Measurements from ENCODE around the gene CTSW. TPM values are rescaled to one million over a fixed set of nuclear protein-coding genes. Genes with fewer than 3 reads are reported as not detected.

The CTSW gene
- total and polyA plus RNA-seq, 2 donors (not counting 1 experiment from before 2014, with no cell fraction given): 0.84 to 4.6 TPM

DNA sequence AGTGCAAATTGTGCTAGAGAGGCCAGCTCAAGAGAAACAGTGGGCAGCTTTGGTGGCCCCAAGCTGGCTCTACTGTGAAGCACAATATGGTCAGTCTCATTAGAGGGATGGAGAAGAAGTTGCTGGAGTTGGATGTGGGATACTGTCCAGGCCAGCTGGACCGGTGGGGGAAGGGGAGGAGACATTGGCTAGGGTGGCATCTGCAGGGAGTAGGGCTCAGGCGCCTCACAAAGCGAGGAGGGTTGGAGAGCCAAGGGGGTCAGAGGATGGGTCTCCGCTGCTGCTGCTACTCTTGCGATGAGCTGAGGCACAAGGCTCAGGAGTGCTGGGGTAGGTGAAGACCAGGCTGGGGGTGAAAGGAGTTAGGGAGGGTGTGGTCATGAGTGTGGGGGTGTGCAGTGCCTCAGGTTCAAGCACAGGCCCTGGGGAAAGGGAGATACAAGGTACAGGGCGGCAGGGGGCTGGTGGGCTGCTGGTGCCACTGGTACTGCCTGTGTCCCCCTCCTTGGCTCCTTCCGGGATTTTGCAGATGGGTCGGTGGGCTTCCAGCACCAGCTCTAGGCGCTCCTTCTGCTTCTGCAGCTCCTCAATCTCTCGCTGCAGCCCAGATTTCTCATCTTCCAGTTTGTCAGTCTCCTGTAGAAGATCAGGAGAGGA is 13.2 kb downstream of the CTSW start:
- intact Hi-C loops (cut with micrococcal nuclease): no loop called here
- peak overlapping the region; percentile 54 for H3K9ac ChIP-seq (ENCODE audit: low read length)
- ATAC-seq (ENCODE audit: low read depth) (no peak), DNase-seq (peak; percentile 28)
- no peak for TF ChIP-seq EZH2 (IDR thresholded peaks at IDR 0.05; ENCODE audit: borderline replicate concordance, insufficient read depth, low read depth, low read length, poor library complexity, severe bottlenecking)
- TF ChIP-seq, protein P1, sequence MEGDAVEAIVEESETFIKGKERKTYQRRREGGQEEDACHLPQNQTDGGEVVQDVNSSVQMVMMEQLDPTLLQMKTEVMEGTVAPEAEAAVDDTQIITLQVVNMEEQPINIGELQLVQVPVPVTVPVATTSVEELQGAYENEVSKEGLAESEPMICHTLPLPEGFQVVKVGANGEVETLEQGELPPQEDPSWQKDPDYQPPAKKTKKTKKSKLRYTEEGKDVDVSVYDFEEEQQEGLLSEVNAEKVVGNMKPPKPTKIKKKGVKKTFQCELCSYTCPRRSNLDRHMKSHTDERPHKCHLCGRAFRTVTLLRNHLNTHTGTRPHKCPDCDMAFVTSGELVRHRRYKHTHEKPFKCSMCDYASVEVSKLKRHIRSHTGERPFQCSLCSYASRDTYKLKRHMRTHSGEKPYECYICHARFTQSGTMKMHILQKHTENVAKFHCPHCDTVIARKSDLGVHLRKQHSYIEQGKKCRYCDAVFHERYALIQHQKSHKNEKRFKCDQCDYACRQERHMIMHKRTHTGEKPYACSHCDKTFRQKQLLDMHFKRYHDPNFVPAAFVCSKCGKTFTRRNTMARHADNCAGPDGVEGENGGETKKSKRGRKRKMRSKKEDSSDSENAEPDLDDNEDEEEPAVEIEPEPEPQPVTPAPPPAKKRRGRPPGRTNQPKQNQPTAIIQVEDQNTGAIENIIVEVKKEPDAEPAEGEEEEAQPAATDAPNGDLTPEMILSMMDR (IDR thresholded peaks at IDR 0.05): no peak
- peaks cover 47 to 56% of the 10 kb centered on the region in 2 donors for H3K4me1 ChIP-seq (ENCODE audit: control insufficient read depth in 2 of 2, insufficient read depth in 2 of 2, low read length in 2 of 2)
- Mint-ChIP-seq H3K27me3 (no peaks in the 10 kb centered on the region), H3K27ac (peak overlapping the region; percentile 98), H3K9me3 (ENCODE audit: insufficient read depth) (no peaks in the 10 kb centered on the region), H3K4me3 (peak overlapping the region; percentile 98), H3K4me1 (peaks cover 51% of the 10 kb centered on the region)
- H3K9me3 ChIP-seq (ENCODE audit: control extremely low read depth in 1 of 3, control insufficient read depth in 2 of 3, insufficient read depth in 1 of 3, low read length in 2 of 3): no peaks in the 10 kb centered on the region
- WGBS (ENCODE audit: insufficient coverage): 68% methylated on average over 9 of the region's 10 CpGs
- peaks cover 21% of the 10 kb centered on the region for H3K79me2 ChIP-seq (ENCODE audit: control insufficient read depth, insufficient read depth, low read length)
- peak overlapping the region; percentile 99 for H3K4me2 ChIP-seq (replicated peaks; ENCODE audit: low read depth, low read length, poor library complexity, severe bottlenecking)
- CTCF ChIA-PET: interaction anchor here (0.8 to 15.5 kb wide), 3 partner anchors 8 to 38 kb away, joined by 4 to 244 read pairs (median 44); partner anchors contain the start of genes CFL1 and MUS81
- H3K27ac ChIP-seq (ENCODE audit: low read length in 2 of 2): peak overlapping the region in 1 of 2 donors; percentile 85
- H3K27me3 ChIP-seq (replicated peaks in 1 of 4; ENCODE audit: control extremely low read depth in 1 of 4, control insufficient read depth in 3 of 4, insufficient read depth in 4 of 4, low read length in 3 of 4): no peaks in the 10 kb centered on the region
- H4K20me1 ChIP-seq (ENCODE audit: control insufficient read depth, insufficient read depth, low read length, poor library complexity, severe bottlenecking): peaks cover 21% of the 10 kb centered on the region
- H2AFZ ChIP-seq (ENCODE audit: insufficient read depth, low read depth, low read length, poor library complexity, severe bottlenecking): no peak overlapping the region
- POLR2A ChIA-PET: interaction anchor here (0.7 to 6.2 kb wide), 5 partner anchors 25 to 1623 kb away, joined by 3 to 65 read pairs (median 4); partner anchors contain the start of genes C11orf68, CFL1 and MUS81
- peak overlapping the region in 1 of 5 experiments; percentile 49 for H3K4me3 ChIP-seq (ENCODE audit: control extremely low read depth in 1 of 5, extremely low read depth in 1 of 5, insufficient read depth in 1 of 5, low read depth in 2 of 5, low read length in 4 of 5)
- no peaks in the 10 kb centered on the region for H3K36me3 ChIP-seq (replicated peaks in 1 of 2; ENCODE audit: control extremely low read depth in 1 of 2, control insufficient read depth in 1 of 2, extremely low read depth in 1 of 2, insufficient read depth in 2 of 2, low read length in 1 of 2)

All from B cell (primary cell).